NCI-H2227 (cell line): ENCODE results near the gene LPCAT1.
"Not testable (repeated sequence)": the region's sequence is repeated elsewhere in the genome, so short reads cannot be mapped to it uniquely, and the experiment has no call there.

Experiments
- DNase-seq: peaks from one replicate; lab custom pipeline; 2025; ENCODE audit not compliant: unreplicated experiment; lab: John Stamatoyannopoulos, UW

The LPCAT1 gene

DNA sequence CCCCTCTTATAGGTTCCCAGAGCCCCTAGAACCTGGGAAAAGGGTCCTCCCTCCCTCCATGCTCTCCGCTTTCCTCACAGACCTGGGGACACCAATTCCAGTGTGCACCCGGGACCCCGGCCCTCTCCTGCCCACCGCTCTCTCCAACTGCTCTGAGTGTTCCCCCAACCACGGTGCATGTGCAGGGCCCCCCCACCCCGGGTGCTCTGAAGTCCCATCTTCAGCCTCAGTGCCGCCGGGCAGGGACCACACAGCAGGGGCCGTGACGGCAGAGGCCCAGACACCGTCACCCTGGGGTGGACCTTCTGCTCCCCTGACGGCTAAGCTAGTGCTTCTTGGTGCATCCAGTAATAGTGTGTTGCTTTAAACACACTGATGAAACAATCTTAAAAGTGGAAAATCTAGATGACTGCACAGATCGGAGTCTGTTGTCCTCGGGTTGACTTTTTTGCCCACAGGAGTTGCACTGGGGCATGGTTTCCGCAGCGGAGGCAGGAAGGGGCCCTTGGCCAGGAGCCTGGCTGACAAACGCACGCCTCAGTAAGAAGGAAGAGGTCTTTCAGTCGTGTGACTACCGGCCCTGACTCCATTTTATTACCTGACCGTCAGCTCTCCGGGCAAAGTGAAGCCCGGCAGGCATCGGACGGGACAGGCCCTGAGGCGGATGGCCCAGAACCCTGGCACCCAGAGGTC, 42.3 kb downstream of the LPCAT1 start:
- no peak for DNase-seq

DNA sequence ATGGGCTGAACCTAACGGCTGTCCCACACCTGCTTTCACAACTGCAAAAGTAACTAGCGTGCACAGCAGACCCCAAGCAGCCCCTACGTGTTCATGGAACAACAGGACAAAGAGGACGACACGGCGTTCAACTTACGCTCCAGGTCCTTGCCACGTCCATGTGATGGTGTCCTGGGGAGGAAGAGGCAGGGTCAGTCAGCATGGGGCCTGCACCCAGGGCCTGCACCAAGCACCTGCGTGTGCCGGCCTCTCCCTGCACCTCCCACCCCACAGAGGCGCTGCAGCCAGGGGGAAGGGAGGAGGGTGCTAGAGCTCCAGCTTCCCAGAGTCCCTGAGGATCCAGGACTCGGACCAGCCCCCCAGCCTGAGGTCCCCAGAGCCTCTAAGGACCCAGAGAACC, 43.0 kb downstream of the LPCAT1 start:
- DNase-seq, result no peak

- no peak for DNase-seq
Measured at GRCh38 chr5:1480217-1480616, 43.5 kb downstream of the LPCAT1 start.

GRCh38 chr5:1479581-1480188, 44.1 kb downstream of the LPCAT1 start:
- DNase-seq, result peak; percentile 26

DNA sequence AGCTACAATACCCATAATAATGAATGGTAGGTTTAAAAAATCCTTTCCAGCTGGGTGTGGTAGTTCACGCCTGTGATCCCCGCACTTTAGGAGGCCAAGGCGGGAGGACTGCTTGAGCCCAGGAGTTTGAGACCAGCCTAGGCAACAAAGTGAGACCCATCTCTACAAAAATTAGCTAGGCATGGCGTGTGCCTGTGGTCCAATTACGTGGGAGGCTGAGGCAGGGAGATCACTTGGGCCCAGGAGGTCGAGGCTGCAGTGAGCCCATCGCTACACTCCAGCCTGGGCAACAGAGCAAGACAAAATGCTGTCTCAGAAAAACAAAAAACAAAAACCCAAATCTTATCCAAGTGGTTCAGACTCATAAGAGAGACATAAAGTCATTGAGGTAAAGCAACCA, 44.7 kb downstream of the LPCAT1 start:
- DNase-seq, result no peak

GRCh38 chr5:1478271-1479035, 45.3 kb downstream of the LPCAT1 start:
- DNase-seq, result no peak

DNA sequence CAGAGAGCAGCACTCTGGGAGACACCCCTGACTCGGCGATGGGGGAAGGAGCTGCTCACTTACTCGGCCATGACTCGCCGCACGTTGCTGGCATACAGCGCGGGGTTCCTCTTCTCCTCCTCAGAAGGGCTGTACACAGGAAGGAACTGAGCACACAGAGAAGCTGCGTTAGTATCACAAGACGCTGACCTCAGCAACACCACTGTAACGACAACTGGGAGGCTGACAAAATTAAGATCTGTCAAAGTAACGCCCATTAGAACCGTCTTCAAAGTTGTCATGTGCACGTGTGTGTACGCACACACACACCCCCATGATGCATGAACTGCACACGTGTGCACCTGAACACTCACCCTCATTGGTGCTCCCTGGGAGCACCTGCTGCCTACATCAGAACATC, 46.4 kb downstream of the LPCAT1 start:
- DNase-seq, result no peak

DNA sequence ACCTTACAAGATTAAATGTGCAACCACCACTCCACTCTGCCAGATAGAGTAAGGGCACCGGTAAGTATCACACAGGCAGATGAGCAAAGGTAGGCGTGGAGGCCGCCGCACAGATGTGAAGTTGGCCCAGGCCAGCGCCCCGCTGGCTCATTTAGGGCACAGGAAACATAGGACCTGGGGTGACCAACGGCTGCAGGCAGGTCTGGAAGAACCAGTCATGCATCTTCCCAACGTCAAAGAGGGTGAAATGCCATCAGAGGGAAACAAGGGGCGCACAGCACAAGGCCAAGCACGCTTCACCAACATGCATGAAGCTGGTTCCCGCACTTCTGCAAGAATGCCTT, 46.8 kb downstream of the LPCAT1 start:
- DNase-seq, result no peak

GRCh38 chr5:1476181-1476966, 47.4 kb downstream of the LPCAT1 start:
- no peak for DNase-seq

DNA sequence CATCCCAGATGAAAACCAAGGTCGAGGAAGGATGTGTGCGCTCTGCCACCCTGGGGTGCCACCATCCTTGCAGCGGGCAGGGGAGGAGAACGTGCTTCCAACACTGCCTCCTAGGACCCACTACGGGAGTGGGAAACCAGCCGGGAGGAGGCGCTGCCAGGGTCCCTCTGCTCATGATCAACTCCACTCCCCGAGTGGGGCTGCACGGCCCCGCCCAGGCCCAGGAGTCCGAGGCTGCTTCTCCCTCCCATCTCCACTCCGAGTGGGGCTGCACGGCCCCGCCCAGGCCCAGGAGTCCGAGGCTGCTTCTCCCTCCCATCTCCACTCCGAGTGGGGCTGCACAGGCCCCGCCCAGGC, 48.2 kb downstream of the LPCAT1 start:
- not testable (repeated sequence) for DNase-seq

DNA sequence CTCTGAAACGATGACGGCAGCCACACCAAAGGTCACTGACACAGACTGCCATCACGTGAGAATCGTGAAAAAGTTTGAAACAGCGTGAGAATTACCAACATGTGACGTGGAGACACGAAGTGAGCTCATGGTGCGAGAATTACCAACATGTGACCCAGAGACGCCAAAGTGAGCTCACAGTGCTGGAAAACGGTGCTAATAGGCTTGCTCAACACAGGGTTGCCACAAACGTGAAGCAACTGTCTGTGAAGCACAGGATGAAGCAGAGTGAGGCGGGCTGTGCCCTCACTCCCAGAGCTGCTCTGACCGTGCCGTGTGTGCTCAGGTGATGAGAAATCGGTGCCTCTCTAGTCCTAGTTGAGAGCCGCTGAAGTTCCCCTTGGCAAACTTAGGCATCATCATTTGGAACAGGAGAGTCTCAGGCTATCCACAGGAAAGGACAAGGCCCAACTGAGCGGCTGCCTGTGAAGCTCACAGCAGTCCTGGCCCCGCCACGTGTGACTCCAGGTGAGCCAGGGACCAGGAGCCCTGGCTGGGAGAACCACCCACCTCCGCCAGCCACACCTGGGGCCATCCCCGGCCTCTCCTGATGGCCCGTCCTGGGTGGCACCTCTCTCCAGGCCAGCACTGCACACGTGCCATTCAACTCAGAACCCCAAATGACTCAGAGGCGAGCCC, 48.8 kb downstream of the LPCAT1 start:
- no peak for DNase-seq

- no peak for DNase-seq
Measured at GRCh38 chr5:1474183-1474839, 49.4 kb downstream of the LPCAT1 start.

- DNase-seq, result no peak
Measured at GRCh38 chr5:1473746-1474145, 50.0 kb downstream of the LPCAT1 start.

GRCh38 chr5:1472964-1473628, 50.7 kb downstream of the LPCAT1 start:
- no peak for DNase-seq

DNA sequence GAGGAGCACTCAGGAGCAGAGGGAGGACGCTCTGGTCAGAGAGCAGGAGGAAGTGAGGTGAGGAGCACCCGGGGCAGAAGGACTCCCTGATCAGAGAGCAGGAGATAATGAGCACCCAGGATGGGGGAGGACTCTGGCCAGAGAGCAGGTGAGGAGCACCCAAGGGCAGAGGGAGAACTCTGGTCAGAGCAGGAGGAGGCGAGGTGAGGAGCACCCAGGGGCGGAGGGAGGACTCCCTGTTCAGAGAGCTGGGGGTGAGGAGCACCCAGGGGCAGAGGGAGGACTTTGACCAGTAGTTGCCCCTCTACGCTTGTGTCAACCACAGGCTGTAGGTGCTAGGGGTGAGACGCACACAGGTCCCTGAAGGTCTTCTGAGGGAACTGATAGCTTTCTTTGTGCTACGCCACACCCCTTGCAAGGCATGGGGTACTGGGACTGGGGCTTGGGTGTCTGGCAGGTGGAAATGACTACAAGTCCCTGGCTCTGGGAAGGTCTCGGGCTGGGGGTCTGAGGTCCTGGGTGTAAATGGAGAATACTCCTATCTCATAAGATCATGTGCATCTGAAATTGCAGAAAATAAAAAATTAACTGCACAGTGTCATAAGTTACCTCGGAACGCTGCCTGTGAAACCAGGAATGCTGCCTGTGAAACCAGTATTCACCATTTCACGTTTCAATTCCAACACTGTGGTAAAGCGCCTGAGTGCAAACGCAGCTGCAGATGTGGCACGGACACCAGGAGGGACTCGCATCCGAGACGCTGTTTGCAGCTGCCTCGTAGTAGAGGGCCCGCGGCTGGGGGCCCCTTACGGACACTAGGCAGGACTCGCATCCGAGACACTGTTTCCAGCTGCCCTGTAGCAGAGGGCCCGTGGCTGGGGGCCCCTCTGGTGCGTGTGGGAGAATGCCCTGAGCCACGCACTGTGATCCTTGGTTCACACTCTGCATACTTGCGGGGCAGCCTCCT, 51.5 kb downstream of the LPCAT1 start:
- no peak for DNase-seq

DNA sequence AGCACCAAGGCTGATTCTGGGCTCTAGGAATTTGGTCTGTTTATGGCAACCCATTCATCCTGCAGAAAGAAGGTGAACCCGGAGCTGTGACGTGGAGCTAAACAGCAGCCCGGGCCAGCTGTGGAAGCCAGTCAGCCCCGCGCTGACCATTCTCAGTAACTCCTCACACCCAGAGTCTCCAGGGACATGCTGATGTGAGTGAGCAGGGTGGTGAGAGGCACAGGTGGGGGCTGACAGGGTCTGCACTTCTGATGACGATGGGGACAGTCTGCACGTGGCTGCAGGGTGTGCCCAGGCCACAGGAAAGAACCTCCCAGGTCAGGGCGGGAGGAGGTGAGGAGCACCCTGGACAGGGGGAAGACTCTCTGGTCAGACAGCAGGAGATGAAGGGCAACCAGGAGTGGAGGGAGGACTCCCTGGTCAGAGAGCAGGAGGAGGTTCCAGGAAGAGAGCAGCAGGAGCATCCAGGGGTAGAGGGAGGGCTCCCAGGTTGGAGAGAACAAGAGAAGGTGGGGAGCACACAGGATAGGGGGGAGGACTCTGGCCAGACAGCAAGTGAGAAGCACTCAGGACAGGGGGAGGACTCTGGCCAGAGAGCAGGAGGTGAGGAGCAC, 52.4 kb downstream of the LPCAT1 start:
- DNase-seq, result no peak

DNA sequence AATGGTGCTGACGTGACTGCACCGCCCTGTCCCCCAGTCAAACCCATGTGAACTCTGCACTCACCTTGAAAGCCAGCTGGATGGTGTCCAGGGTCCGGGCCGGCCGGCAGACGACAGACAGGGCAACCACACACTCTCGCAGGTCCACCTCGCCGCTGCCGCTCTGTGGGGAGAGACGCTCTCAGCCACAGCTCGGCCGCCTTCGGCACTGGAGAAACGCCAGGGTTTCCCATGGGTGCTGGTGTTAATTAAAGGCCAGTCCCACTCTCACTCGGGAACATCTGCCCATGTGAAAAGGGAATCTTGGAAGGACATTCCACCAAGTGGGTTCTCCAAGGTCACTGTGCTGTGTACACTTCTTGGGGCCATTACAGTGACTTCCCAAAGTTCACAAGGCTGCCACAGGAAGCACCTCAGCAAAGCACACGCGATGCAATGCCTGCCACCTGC, 53.0 kb downstream of the LPCAT1 start:
- DNase-seq, result no peak
